GM12878 (cell line): Measurements from ENCODE around the gene FAM89B. TPM values are rescaled to one million over a fixed set of nuclear protein-coding genes. Genes with fewer than 3 reads are reported as not detected.

ENCODE experiments used
- CREM ChIP-seq: IDR thresholded peaks from 2 replicates; pipeline ENCODE4 v1.6.1; 2014; ENCODE audit warnings: antibody characterized with exemption, low read depth
- E2F8 ChIP-seq: fragments of 450-650 bp; IDR thresholded peaks from 2 replicates; pipeline ENCODE4 v1.6.1; 2018; ENCODE audit warnings: mild to moderate bottlenecking, low read depth, moderate library complexity; ENCODE audit not compliant: partially characterized antibody
- EGR1 ChIP-seq, 2 experiments: IDR thresholded peaks; 1 replicate in 1 of 2; 2 replicates in 1 of 2; pipeline ENCODE4 v1.6.1; 2011 to 2012; ENCODE audit warnings: low read depth in 2 of 2, low read length in 2 of 2, borderline replicate concordance in 1 of 2, mild to moderate bottlenecking in 1 of 2, moderate library complexity in 1 of 2
- ELK1 ChIP-seq: IDR thresholded peaks from 2 replicates; pipeline ENCODE4 v1.6.1; 2012; ENCODE audit warnings: low read depth, low read length, improper control_type of control experiment
- FOS ChIP-seq: IDR thresholded peaks from 3 replicates; pipeline ENCODE4 v1.6.1; 2011; ENCODE audit warnings: borderline replicate concordance; ENCODE audit not compliant: insufficient read length; ENCODE audit errors: extremely low read depth
- FOXM1 ChIP-seq: IDR thresholded peaks from 2 replicates; pipeline ENCODE4 v1.6.1; 2012; ENCODE audit warnings: low read depth, mild to moderate bottlenecking, inconsistent platforms, low read length, moderate library complexity
- MAX ChIP-seq: IDR thresholded peaks from 2 replicates; pipeline ENCODE4 v1.6.1; 2012; ENCODE audit warnings: low read depth, low read length, improper control_type of control experiment
- MLLT1 ChIP-seq: fragments of 450-650 bp; IDR thresholded peaks from 2 replicates; pipeline ENCODE4 v1.6.1; 2016; ENCODE audit warnings: mild to moderate bottlenecking
- RAD21 ChIP-seq: IDR thresholded peaks from 2 replicates; pipeline ENCODE4 v1.6.1; 2011; ENCODE audit warnings: mild to moderate bottlenecking, low read depth, low read length, moderate library complexity; ENCODE audit not compliant: insufficient read depth
- RAD51 ChIP-seq: fragments of 450-650 bp; IDR thresholded peaks from 2 replicates; pipeline ENCODE4 v1.6.1; 2016; ENCODE audit warnings: moderate library complexity, mild to moderate bottlenecking, inconsistent platforms
- RB1 ChIP-seq: fragments of 450-650 bp; formaldehyde crosslinking; IDR thresholded peaks from 2 replicates; pipeline ENCODE4 v1.6.1; 2017; ENCODE audit warnings: mild to moderate bottlenecking, borderline replicate concordance
- RELB ChIP-seq: fragments of 450-650 bp; IDR thresholded peaks from 2 replicates; pipeline ENCODE4 v1.6.1; 2017; ENCODE audit warnings: low read depth, mild to moderate bottlenecking, moderate library complexity
- TCF12 ChIP-seq: IDR thresholded peaks from 2 replicates; pipeline ENCODE4 v1.6.1; 2011; ENCODE audit warnings: low read depth, mild to moderate bottlenecking, low read length
- ZBTB4 ChIP-seq: fragments of 450-650 bp; formaldehyde crosslinking; IDR thresholded peaks from 2 replicates; pipeline ENCODE4 v1.4.0; 2022; ENCODE audit warnings: mild to moderate bottlenecking, moderate library complexity
- ZNF217 ChIP-seq: fragments of 450-650 bp; IDR thresholded peaks from 2 replicates; pipeline ENCODE4 v1.6.1; 2017; ENCODE audit warnings: antibody characterized with exemption, mild to moderate bottlenecking
- ZNF384 ChIP-seq: IDR thresholded peaks from 2 replicates; pipeline ENCODE4 v1.6.1; 2012; ENCODE audit warnings: low read depth, mild to moderate bottlenecking, low read length, improper control_type of control experiment, borderline replicate concordance
- ZSCAN29 ChIP-seq: fragments of 450-650 bp; IDR thresholded peaks from 2 replicates; pipeline ENCODE4 v1.6.1; 2017; ENCODE audit warnings: mild to moderate bottlenecking, moderate library complexity
- ZZZ3 ChIP-seq: IDR thresholded peaks from 2 replicates; pipeline ENCODE4 v1.6.1; 2011; ENCODE audit warnings: low read depth; ENCODE audit not compliant: control insufficient read depth, insufficient read length
- polyA plus RNA-seq, 11 experiments: library from polyadenylated mRNA; depleted of rRNA in 4 of 11; unstranded in 6 of 11; stranded (reverse) in 5 of 11; fragments of >200 nt; fragmentation: Nextera tagmentation in 4 of 11; fragmentation: Illumina TruSeq in 1 of 11; extraction: Ambion mirVana in 4 of 11; extraction: Trizol in 1 of 11; gene quantifications; 1 replicate in 1 of 11; 2 replicates in 10 of 11; pipeline versions ENCODE4 v1.2.1 to v1.2.3, GENCODE V29; 2011 to 2016; ENCODE audit warnings: inconsistent platforms in 2 of 11, missing spikeins in 2 of 11, low read depth in 1 of 11
- total RNA-seq, 4 experiments: library from RNA; depleted of rRNA in 3 of 4; stranded (reverse); fragments of >200 nt in 3 of 4; fragmentation: Illumina TruSeq in 1 of 4; extraction: Trizol in 1 of 4; gene quantifications; 2 replicates each; pipeline versions ENCODE4 v1.2.1 to v1.2.3, GENCODE V29; 2013 to 2021

Gene FAM89B
- total and polyA plus RNA-seq, 10 of the 15 experiments (the other 5 are each of a cell fraction or from before 2014, with no cell fraction given): 0.34 to 36.7 (median 9.8) TPM

GRCh38 chr11:65574109-65574810 is 1.9 kb downstream of the FAM89B start (continued):
- TF ChIP-seq FOS (no peak), E2F8 (no peak), ZBTB4 (CRISPR knock-in tag) (no peak), RAD21 (peak; percentile 54; the same call in 1 of the 2 replicates), RELB (peak; percentile 90), ZSCAN29 (peak; percentile 40; the same call in 1 of the 2 replicates), RAD51 (no peak), MAX (peak; percentile 34; the same call in 1 of the 2 replicates), ZNF217 (peak; percentile 70; the same call in 1 of the 2 replicates), CREM (0 out of 2 replicates have a peak, but pooled peaks have one; percentile 57), MLLT1 (no peak), ZNF384 (no peak), RB1 (peak; percentile 89; the same call in 1 of the 2 replicates), FOXM1 (no peak), ZZZ3 (no peak), EGR1 (IDR thresholded peaks at IDR 0.05; ENCODE audit: borderline replicate concordance in 1 of 2, low read depth in 2 of 2, low read length in 2 of 2) (peak in 1 of 2 experiments; percentile 88; a peak in 2 of 3 replicates), ELK1 (no peak), TCF12 (0 out of 2 replicates have a peak, but pooled peaks have one; percentile 67)
